ENCODE results near the gene CASP4.

- TF ChIP-seq CTCF (conservative IDR thresholded peaks at IDR 0.05; ENCODE audit: low read depth, low read length): no peak
- TF ChIP-seq EZH2 (IDR thresholded peaks at IDR 0.05; ENCODE audit: borderline replicate concordance, low read depth, low read length, poor library complexity, severe bottlenecking): no peak
Measured at GRCh38 chr11:105007463-105007862, 39.1 kb upstream of the CASP4 start.
